Kidney (tissue), 14 donors: ENCODE results near the gene NOX4. TPM values are rescaled to one million over a fixed set of nuclear protein-coding genes. Genes with fewer than 3 reads are reported as not detected.
A peak's percentile ranks its signal among the peaks of the same experiment; 100 is the strongest.

Experiments
- DNase-seq, 5 donors: peaks; one replicate each; pipeline ENCODE4 v3.0.0-alpha.2; 2013 to 2020
- FAIRE-seq: peaks from 2 replicates; lab custom pipeline; 2012; peaks lifted over from hg19 to GRCh38; lab: Jason Lieb, UNC
- H3K27ac ChIP-seq, 2 donors: one replicate each; pipeline ENCODE4 v1.7.0; 2013; ENCODE audit warnings: low read depth in 2 of 2, low read length in 2 of 2, inconsistent platforms in 1 of 2
- H3K27me3 ChIP-seq: one replicate; pipeline ENCODE4 v1.7.1; 2013; ENCODE audit warnings: low read length, inconsistent platforms; ENCODE audit not compliant: control insufficient read depth, insufficient read depth
- H3K36me3 ChIP-seq, 3 donors: one replicate each; pipeline versions ENCODE4 v1.7.0 to v1.7.1; 2013; ENCODE audit warnings: low read length in 3 of 3, control low read depth in 1 of 3, inconsistent platforms in 1 of 3; ENCODE audit not compliant: insufficient read depth in 3 of 3, control insufficient read depth in 2 of 3
- H3K4me1 ChIP-seq, 3 donors: one replicate each; pipeline versions ENCODE4 v1.7.0 to v1.7.1; 2013; ENCODE audit warnings: low read length in 3 of 3, inconsistent platforms in 1 of 3, low read depth in 1 of 3; ENCODE audit not compliant: control insufficient read depth in 2 of 3, insufficient read depth in 2 of 3
- H3K4me3 ChIP-seq, 3 donors: one replicate each; pipeline versions ENCODE4 v1.7.0 to v1.8.1; 2013; ENCODE audit warnings: low read length in 3 of 3, control low read depth in 1 of 3, inconsistent platforms in 1 of 3
- H3K9ac ChIP-seq, 3 donors: one replicate each; pipeline versions ENCODE4 v1.7.0 to v1.7.1; 2013; ENCODE audit warnings: low read length in 3 of 3, control low read depth in 1 of 3, inconsistent platforms in 1 of 3
- H3K9me3 ChIP-seq, 3 donors: one replicate each; pipeline versions ENCODE4 v1.7.0 to v1.7.1; 2013; ENCODE audit warnings: low read length in 3 of 3, control low read depth in 1 of 3, inconsistent platforms in 1 of 3; ENCODE audit not compliant: control insufficient read depth in 2 of 3, insufficient read depth in 1 of 3
- intact Hi-C: fragments of 100-400 bp; cut with DNase I; formaldehyde crosslinking; loops from one replicate; pipeline ENCODE4 v1.11.1; 2022
- polyA plus RNA-seq: library from polyadenylated mRNA; stranded (reverse); fragments of 350-450 nt; fragmentation: Illumina TruSeq; extraction: RNeasy Lipid Tissue Mini Kit (QIAGEN cat#74804); gene quantifications from one replicate; pipeline ENCODE4 v1.2.3, GENCODE V29; 2014; ENCODE audit warnings: low read depth, low replicate concordance; ENCODE audit not compliant: insufficient read depth
- total RNA-seq: library from RNA; stranded (reverse); fragmentation: NEBNext Ultra II Directional; extraction: Animal tissue kit (Norgen Biotek cat#: 25700); gene quantifications from one replicate; pipeline ENCODE4 v1.2.1, GENCODE V29; 2021
- TF ChIP-seq, protein P1 (sequence below): IDR thresholded peaks from 3 replicates; pipeline ENCODE4 v1.5.1; 2012; ENCODE audit warnings: mild to moderate bottlenecking, moderate library complexity, borderline replicate concordance; ENCODE audit not compliant: insufficient read depth; ENCODE audit errors: extremely low read depth
- donor health status: control.
- donor health status: control.
- donor health status: control.
- donor health status: control.
- donor health status: control.
- donor health status: DM: yes; HTN: yes; CAD: no.
- donor health status: Normal renal cell carcinoma (clear cell type).

NOX4 gene
- total and polyA plus RNA-seq, 2 donors from 2014 or later = 13.0 to 370 TPM

GRCh38 chr11:89477175-89477574, 14.0 kb downstream of the NOX4 start:
- Histone ChIP-seq H3K27me3 (no peaks in the 10 kb centered on the region), H3K4me3 (no peak overlapping the region), H3K9ac (no peak overlapping the region), H3K36me3 (no peaks in the 10 kb centered on the region), H3K27ac (no peak overlapping the region), H3K4me1 (peaks cover 0 to 4% (median 0%) of the 10 kb centered on the region in 3 donors), H3K9me3 (no peaks in the 10 kb centered on the region)
- DNase-seq = no peak
- intact Hi-C loops = no loop called here
- TF ChIP-seq, protein P1, sequence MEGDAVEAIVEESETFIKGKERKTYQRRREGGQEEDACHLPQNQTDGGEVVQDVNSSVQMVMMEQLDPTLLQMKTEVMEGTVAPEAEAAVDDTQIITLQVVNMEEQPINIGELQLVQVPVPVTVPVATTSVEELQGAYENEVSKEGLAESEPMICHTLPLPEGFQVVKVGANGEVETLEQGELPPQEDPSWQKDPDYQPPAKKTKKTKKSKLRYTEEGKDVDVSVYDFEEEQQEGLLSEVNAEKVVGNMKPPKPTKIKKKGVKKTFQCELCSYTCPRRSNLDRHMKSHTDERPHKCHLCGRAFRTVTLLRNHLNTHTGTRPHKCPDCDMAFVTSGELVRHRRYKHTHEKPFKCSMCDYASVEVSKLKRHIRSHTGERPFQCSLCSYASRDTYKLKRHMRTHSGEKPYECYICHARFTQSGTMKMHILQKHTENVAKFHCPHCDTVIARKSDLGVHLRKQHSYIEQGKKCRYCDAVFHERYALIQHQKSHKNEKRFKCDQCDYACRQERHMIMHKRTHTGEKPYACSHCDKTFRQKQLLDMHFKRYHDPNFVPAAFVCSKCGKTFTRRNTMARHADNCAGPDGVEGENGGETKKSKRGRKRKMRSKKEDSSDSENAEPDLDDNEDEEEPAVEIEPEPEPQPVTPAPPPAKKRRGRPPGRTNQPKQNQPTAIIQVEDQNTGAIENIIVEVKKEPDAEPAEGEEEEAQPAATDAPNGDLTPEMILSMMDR = peak; percentile 21
- FAIRE-seq = no peak

DNA sequence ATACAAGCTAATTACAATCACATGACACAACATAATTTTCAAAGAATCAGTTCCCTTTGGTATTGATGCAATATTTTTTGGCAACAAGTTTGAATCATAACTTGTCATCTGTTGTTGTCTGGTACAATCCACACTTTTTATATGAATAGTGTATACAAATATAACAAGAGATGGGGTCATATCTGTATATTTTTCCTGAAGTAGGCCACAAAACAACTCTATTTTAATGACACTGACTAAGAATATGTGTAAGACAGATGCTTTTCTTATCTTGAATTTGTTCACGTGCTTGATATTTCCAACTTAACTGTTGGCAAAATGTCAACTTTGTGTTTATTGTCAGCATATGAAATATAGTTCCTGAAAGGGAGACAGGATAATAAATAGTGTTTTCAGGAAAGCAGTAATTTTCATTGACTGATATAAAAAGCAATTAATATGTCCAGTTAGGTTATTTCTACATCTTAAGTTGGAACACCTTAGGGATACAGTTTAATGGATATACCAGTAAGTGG, 27.9 kb downstream of the NOX4 start:
- DNase-seq (peak in 2 of 5 donors; percentile 16 to 46), FAIRE-seq (no peak)
- TF ChIP-seq, protein P1 = no peak
- Histone ChIP-seq H3K27me3 (no peaks in the 10 kb centered on the region), H3K4me1 (no peaks in the 10 kb centered on the region), H3K4me3 (no peak overlapping the region), H3K27ac (no peak overlapping the region), H3K9ac (no peak overlapping the region), H3K36me3 (no peaks in the 10 kb centered on the region), H3K9me3 (no peaks in the 10 kb centered on the region)
- intact Hi-C loops = no loop called here

- FAIRE-seq (peak; percentile 79), DNase-seq (no peak)
- no peaks in the 10 kb centered on the region for H3K9me3 ChIP-seq
- peak overlapping the region in 1 of 2 donors; percentile 48 for H3K27ac ChIP-seq
- no peaks in the 10 kb centered on the region for H3K27me3 ChIP-seq
- H3K4me3 ChIP-seq = no peak overlapping the region
- peaks cover 0 to 3% (median 0%) of the 10 kb centered on the region in 3 donors for H3K4me1 ChIP-seq
- no peak overlapping the region for H3K9ac ChIP-seq
- intact Hi-C loops = no loop called here
- TF ChIP-seq, protein P1 = no peak
- H3K36me3 ChIP-seq = no peaks in the 10 kb centered on the region
These were observed 32.5 kb downstream of the NOX4 start for GRCh38 chr11:89458716-89459115.

- Histone ChIP-seq H3K36me3 (no peaks in the 10 kb centered on the region), H3K9me3 (no peaks in the 10 kb centered on the region), H3K4me3 (no peak overlapping the region), H3K9ac (no peak overlapping the region), H3K4me1 (peaks cover 0 to 3% (median under 1%) of the 10 kb centered on the region in 3 donors), H3K27ac (peak overlapping the region in 1 of 2 donors; percentile 22), H3K27me3 (no peaks in the 10 kb centered on the region)
- no peak for DNase-seq
- intact Hi-C loops = no loop called here
- TF ChIP-seq, protein P1 = no peak
- no peak for FAIRE-seq
These were observed 34.0 kb downstream of the NOX4 start for GRCh38 chr11:89457190-89457589.
